ENCODE data around the gene IL17C. TPM values are rescaled to one million over a fixed set of nuclear protein-coding genes. Genes with fewer than 3 reads are reported as not detected.
A peak's percentile ranks its signal among the peaks of the same experiment; 100 is the strongest.
"Not testable (repeated sequence)": the region's sequence is repeated elsewhere in the genome, so short reads cannot be mapped to it uniquely, and the experiment has no call there.

The IL17C gene
- total RNA-seq, 1 donor from 2014 or later = 0.29 TPM

DNA sequence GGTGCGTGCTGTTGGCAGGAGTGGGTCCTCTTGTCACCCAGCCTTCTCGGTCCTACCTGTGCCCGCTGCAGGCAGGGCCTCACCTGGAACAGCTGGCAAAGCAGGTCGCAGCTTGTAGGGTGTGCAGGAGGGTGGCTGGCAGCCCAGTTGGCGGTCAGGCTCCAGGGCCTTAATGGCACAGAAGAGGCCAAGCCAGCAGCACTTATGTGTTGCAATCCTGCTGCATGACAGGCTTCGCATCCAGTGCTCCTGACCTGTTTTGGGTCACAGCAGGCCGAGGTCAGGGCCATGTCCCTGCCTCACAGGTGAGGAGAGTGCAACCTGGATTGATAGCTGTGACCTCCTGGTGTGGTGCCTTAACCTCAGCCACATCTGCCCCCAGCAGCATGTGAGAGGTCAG lies 36.3 kb upstream of the IL17C start:
- no peaks in the 10 kb centered on the region for H3K27me3 ChIP-seq (ENCODE audit: control insufficient read depth, insufficient read depth, low read length)
- no peak for DNase-seq (ENCODE audit: low read depth)
- no peak overlapping the region for H3K4me3 ChIP-seq (ENCODE audit: low read depth, low read length)
- TF ChIP-seq, protein P1, sequence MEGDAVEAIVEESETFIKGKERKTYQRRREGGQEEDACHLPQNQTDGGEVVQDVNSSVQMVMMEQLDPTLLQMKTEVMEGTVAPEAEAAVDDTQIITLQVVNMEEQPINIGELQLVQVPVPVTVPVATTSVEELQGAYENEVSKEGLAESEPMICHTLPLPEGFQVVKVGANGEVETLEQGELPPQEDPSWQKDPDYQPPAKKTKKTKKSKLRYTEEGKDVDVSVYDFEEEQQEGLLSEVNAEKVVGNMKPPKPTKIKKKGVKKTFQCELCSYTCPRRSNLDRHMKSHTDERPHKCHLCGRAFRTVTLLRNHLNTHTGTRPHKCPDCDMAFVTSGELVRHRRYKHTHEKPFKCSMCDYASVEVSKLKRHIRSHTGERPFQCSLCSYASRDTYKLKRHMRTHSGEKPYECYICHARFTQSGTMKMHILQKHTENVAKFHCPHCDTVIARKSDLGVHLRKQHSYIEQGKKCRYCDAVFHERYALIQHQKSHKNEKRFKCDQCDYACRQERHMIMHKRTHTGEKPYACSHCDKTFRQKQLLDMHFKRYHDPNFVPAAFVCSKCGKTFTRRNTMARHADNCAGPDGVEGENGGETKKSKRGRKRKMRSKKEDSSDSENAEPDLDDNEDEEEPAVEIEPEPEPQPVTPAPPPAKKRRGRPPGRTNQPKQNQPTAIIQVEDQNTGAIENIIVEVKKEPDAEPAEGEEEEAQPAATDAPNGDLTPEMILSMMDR (IDR thresholded peaks at IDR 0.05; ENCODE audit: insufficient read depth, low read length, poor library complexity, severe bottlenecking) = no peak
- peaks cover 9% of the 10 kb centered on the region for H3K36me3 ChIP-seq (ENCODE audit: control insufficient read depth, insufficient read depth, low read length)

DNA sequence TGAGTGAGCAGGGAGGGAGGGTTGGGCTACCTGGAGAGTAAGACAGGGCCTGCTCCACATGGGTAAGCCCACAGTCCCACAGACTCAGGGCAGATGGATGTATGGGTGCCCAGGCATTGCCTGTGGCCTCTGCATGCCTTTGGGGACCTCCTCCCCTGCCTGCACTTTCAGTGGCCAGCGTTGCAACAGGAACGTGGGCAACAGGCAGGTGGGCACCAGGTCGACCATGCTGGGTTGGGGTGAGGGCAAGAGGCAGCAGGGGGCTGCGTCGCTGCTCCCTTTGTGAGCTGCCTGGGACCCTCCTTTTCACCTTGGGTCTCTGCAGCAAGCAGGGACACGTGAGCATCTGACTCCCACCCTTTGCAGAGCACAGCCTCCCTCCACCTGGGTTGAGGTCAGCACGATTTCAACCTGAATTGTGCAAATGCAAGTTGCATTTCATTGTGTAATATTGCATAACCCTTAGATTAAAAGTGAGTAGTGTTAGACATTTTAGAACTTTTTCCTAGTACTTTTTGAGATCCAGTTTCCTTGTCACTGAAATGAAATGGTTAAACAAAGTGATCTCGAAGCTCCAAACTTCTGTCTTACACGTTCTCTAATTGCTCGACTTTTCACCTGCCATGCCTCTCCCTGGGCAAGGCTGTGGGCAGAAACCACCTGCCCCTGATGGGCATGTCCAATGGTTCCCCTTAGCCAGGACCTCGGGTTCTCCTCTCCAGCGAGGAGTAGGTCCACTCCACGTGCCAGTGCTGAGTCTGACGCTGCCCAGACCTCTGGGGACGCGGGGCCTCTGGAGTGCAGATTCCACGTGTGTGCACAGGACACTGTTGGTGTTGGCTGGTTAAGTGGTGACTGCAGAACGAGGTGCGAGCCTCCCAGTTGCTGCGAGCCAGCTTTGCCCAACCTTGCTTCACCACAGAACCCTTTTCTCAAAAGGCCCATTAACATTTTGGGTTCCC lies 32.9 kb upstream of the IL17C start:
- H3K4me3 ChIP-seq (ENCODE audit: low read depth, low read length) = no peak overlapping the region
- DNase-seq (ENCODE audit: low read depth) = no peak
- H3K27me3 ChIP-seq (ENCODE audit: control insufficient read depth, insufficient read depth, low read length) = no peaks in the 10 kb centered on the region
- TF ChIP-seq, protein P1 (IDR thresholded peaks at IDR 0.05; ENCODE audit: insufficient read depth, low read length, poor library complexity, severe bottlenecking) = no peak
- H3K36me3 ChIP-seq (ENCODE audit: control insufficient read depth, insufficient read depth, low read length) = peaks cover 5% of the 10 kb centered on the region

DNA sequence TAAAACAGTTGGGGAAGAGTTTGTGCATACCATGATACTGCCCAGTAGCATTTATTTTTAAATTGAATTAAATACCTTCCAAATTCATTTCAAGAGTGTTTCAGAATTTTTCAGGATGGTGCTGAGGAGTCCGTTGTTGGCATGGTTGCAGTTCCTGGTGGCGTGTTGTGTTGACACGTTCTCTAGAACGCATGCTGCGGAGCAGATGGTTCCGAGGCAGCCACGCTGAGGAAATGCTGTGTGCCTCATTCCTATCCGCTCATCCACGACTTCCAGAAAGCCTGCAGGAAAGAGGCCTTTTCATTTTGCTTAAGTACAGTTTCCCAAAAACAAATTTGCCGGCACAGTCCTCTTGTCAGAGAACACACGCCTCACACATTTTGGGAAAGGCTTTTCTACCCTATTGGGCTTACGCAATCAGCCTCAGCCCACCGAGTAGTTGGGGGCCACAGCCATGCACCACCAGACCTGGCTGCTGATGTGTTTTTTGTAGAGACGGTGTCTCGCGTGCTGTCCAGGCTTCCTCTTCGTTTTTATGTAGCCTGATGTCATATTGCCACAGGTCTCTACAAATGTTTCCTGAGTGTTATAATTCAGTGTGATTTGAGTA lies 32.1 kb upstream of the IL17C start:
- peaks cover 5% of the 10 kb centered on the region for H3K36me3 ChIP-seq (ENCODE audit: control insufficient read depth, insufficient read depth, low read length)
- TF ChIP-seq, protein P1 (IDR thresholded peaks at IDR 0.05; ENCODE audit: insufficient read depth, low read length, poor library complexity, severe bottlenecking) = no peak

DNA sequence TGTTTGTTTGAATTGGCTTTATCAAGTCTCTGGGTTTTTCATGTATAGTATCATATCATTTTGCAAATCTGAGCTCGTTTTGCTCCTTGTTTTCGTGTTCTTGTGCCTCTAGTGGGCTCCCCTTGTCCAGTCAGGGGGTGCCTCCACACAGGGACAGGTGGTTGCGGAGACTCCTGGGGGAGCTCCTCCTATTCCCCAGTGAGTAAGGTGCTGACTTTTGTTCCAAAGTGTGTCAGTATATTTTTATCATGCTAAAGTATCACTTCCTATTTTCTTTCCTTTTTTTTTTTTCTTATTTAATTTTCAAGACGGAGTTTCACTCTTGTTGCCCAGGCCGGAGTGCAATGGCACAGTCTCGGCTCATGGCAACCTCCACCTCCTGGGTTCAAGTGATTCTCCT lies 30.3 kb upstream of the IL17C start:
- DNase-seq (ENCODE audit: low read depth) = no peak
- H3K36me3 ChIP-seq (ENCODE audit: control insufficient read depth, insufficient read depth, low read length) = peaks cover 1% of the 10 kb centered on the region
- TF ChIP-seq, protein P1 (IDR thresholded peaks at IDR 0.05; ENCODE audit: insufficient read depth, low read length, poor library complexity, severe bottlenecking) = no peak
- H3K27me3 ChIP-seq (ENCODE audit: control insufficient read depth, insufficient read depth, low read length) = no peaks in the 10 kb centered on the region
- H3K4me3 ChIP-seq (ENCODE audit: low read depth, low read length) = no peak overlapping the region

More for the DNA sequence above, 32.1 kb upstream of the IL17C start:
- H3K27me3 ChIP-seq (ENCODE audit: control insufficient read depth, insufficient read depth, low read length) = no peaks in the 10 kb centered on the region
- no peak for DNase-seq (ENCODE audit: low read depth)
- H3K4me3 ChIP-seq (ENCODE audit: low read depth, low read length) = no peak overlapping the region

DNA sequence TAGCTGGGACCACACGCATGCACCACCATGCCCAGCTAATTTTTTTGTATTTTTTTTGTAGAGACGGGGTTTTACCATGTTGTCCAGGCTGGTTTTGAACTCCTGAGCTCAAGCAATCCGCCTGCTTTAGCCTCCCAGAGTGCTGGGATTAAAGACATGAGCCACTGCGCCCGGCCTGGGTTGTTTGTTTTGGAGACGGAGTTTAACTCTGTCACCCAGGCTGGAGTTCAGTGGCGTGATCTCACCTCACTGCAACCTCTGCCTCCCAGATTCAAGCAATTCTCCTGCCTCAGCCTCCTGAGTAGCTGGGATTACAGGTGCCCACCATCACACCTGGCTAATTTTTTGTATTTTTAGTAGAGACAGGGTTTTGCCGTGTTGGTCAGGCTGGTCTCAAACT lies 28.9 kb upstream of the IL17C start:
- H3K36me3 ChIP-seq (ENCODE audit: control insufficient read depth, insufficient read depth, low read length); DNase-seq (ENCODE audit: low read depth); H3K4me3 ChIP-seq (ENCODE audit: low read depth, low read length); H3K27me3 ChIP-seq (ENCODE audit: control insufficient read depth, insufficient read depth, low read length): not testable (repeated sequence)

DNA sequence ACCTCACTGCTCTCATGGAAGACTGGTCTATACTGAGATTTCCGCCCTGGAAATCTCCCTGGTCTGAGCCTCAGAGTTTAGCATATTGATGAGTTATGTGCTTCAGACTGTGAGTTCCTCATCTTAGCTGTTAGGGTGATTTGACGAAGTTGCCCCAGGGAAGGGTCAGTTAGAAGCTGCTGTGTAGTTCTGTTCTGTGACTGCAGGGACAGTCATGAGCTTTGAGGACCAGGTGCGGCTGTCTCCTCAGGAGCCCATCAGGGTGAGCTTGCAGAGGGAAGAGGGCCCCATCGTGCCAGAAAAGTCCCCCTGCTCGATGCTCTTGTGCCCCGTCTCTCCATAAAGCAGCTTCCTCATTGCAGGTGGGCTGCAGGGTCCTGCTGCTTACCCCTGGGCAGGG lies 28.3 kb upstream of the IL17C start:
- Histone ChIP-seq H3K27me3 (ENCODE audit: control insufficient read depth, insufficient read depth, low read length) (no peaks in the 10 kb centered on the region), H3K36me3 (ENCODE audit: control insufficient read depth, insufficient read depth, low read length) (peaks cover 3% of the 10 kb centered on the region), H3K4me3 (ENCODE audit: low read depth, low read length) (no peak overlapping the region)
- no peak for DNase-seq (ENCODE audit: low read depth)
- TF ChIP-seq, protein P1 (IDR thresholded peaks at IDR 0.05; ENCODE audit: insufficient read depth, low read length, poor library complexity, severe bottlenecking) = peak; percentile 24

Data from kidney epithelial cell (primary cell).